Liver (tissue), 9 donors: Measurements from ENCODE around the gene GPC3. TPM values are rescaled to one million over a fixed set of nuclear protein-coding genes. Genes with fewer than 3 reads are reported as not detected.

Experiments used
- DNase-seq: peaks from one replicate; pipeline ENCODE4 v3.0.0-alpha.2; 2017; ENCODE audit warnings: low spot score
- H3K27ac ChIP-seq, 2 donors: one replicate each; pipeline ENCODE4 v1.7.0; 2013; ENCODE audit warnings: inconsistent platforms in 2 of 2, low read length in 2 of 2, control low read depth in 1 of 2, low read depth in 1 of 2, mild to moderate bottlenecking in 1 of 2
- H3K27me3 ChIP-seq, 4 donors: one replicate each; pipeline versions ENCODE4 v1.6.1 to v1.7.0; 2013; ENCODE audit warnings: low read length in 3 of 4, inconsistent platforms in 1 of 4, mild to moderate bottlenecking in 1 of 4, moderate library complexity in 1 of 4; ENCODE audit not compliant: control insufficient read depth in 4 of 4, insufficient read depth in 4 of 4
- H3K36me3 ChIP-seq, 4 donors: one replicate each; pipeline versions ENCODE4 v1.6.1 to v1.7.0; 2013; ENCODE audit warnings: low read length in 3 of 4, mild to moderate bottlenecking in 3 of 4, low read depth in 1 of 4, moderate library complexity in 1 of 4; ENCODE audit not compliant: control insufficient read depth in 4 of 4, insufficient read depth in 3 of 4
- H3K4me1 ChIP-seq, 4 donors: one replicate each; pipeline versions ENCODE4 v1.6.1 to v1.7.0; 2013; ENCODE audit warnings: low read length in 3 of 4, mild to moderate bottlenecking in 3 of 4, moderate library complexity in 1 of 4; ENCODE audit not compliant: control insufficient read depth in 4 of 4, insufficient read depth in 4 of 4
- H3K4me3 ChIP-seq, 3 donors: one replicate each; pipeline versions ENCODE4 v1.6.1 to v1.7.0; 2013; ENCODE audit warnings: low read length in 3 of 3, control low read depth in 1 of 3, low read depth in 1 of 3, mild to moderate bottlenecking in 1 of 3
- H3K9ac ChIP-seq, 2 donors: one replicate each; pipeline ENCODE4 v1.7.0; 2013; ENCODE audit warnings: low read length in 2 of 2, mild to moderate bottlenecking in 2 of 2, moderate library complexity in 2 of 2, control low read depth in 1 of 2, low read depth in 1 of 2
- H3K9me3 ChIP-seq, 4 donors: one replicate each; pipeline versions ENCODE4 v1.6.1 to v1.7.0; 2013; ENCODE audit warnings: low read length in 3 of 4; ENCODE audit not compliant: control insufficient read depth in 4 of 4
- EGR1 ChIP-seq, 2 donors: IDR thresholded peaks; 2 replicates each; pipeline ENCODE4 v1.6.1; 2016 to 2018; ENCODE audit warnings: antibody characterized with exemption in 2 of 2, low read depth in 2 of 2
- GABPA ChIP-seq, 2 donors: IDR thresholded peaks in 1 of 2; conservative IDR thresholded peaks in 1 of 2; 2 replicates each; pipeline ENCODE4 v1.6.1; 2016; ENCODE audit warnings: antibody characterized with exemption in 2 of 2, mild to moderate bottlenecking in 1 of 2, moderate library complexity in 1 of 2
- HNF4A ChIP-seq, 2 donors: conservative IDR thresholded peaks; 2 replicates each; pipeline ENCODE4 v1.6.1; 2016; ENCODE audit warnings: antibody characterized with exemption in 2 of 2, mild to moderate bottlenecking in 2 of 2
- HNF4G ChIP-seq: IDR thresholded peaks from 2 replicates; pipeline ENCODE4 v1.6.1; 2016; ENCODE audit warnings: antibody characterized with exemption
- JUND ChIP-seq, 2 donors: IDR thresholded peaks; 2 replicates each; pipeline ENCODE4 v1.6.1; 2016; ENCODE audit warnings: antibody characterized with exemption in 2 of 2
- NR2F2 ChIP-seq: IDR thresholded peaks from 2 replicates; pipeline ENCODE4 v1.6.1; 2016; ENCODE audit warnings: antibody characterized with exemption
- RAD21 ChIP-seq, 2 donors: IDR thresholded peaks; 2 replicates each; pipeline ENCODE4 v1.6.1; 2016; ENCODE audit warnings: antibody characterized with exemption in 2 of 2, mild to moderate bottlenecking in 2 of 2
- RXRA ChIP-seq, 2 donors: IDR thresholded peaks; 2 replicates each; pipeline ENCODE4 v1.6.1; 2017 to 2018; ENCODE audit warnings: antibody characterized with exemption in 2 of 2, mild to moderate bottlenecking in 1 of 2
- SP1 ChIP-seq: IDR thresholded peaks from 2 replicates; pipeline ENCODE4 v1.6.1; 2018; ENCODE audit warnings: antibody characterized with exemption, mild to moderate bottlenecking
- TAF1 ChIP-seq: conservative IDR thresholded peaks from 2 replicates; pipeline ENCODE4 v1.6.1; 2016; ENCODE audit warnings: antibody characterized with exemption, mild to moderate bottlenecking
- YY1 ChIP-seq: IDR thresholded peaks from 2 replicates; pipeline ENCODE4 v1.6.1; 2016; ENCODE audit warnings: antibody characterized with exemption, mild to moderate bottlenecking
- WGBS: extraction: QIAGEN DNeasy Blood & Tissue Kit; methylation state at CpG from one replicate; pipeline ENCODE4 v1.1.7; 2013; 5-methylcytosine and 5-hydroxymethylcytosine counted together
- polyA plus RNA-seq, 2 donors: library from polyadenylated mRNA; stranded (reverse) in 1 of 2; unstranded in 1 of 2; fragments of 200-250 nt in 1 of 2; fragments of >200 nt in 1 of 2; fragmentation: Nextera tagmentation in 1 of 2; extraction: Ambion mirVana in 1 of 2; gene quantifications; one replicate each; pipeline versions ENCODE4 v1.2.1 to v1.2.3, GENCODE V29; 2013 to 2015
- total RNA-seq, 2 donors: library from RNA; depleted of rRNA; stranded (reverse); fragments of >200 nt; gene quantifications; one replicate each; pipeline ENCODE4 v1.2.3, GENCODE V29; 2014
- TF ChIP-seq, protein P1 (sequence below): IDR thresholded peaks from 2 replicates; pipeline ENCODE4 v1.6.1; 2016; ENCODE audit warnings: antibody characterized with exemption
- TF ChIP-seq, protein P2 (sequence below): IDR thresholded peaks from 2 replicates; pipeline ENCODE4 v1.6.1; 2016; ENCODE audit warnings: antibody characterized with exemption
- TF ChIP-seq, protein P3 (sequence below): IDR thresholded peaks from 2 replicates; pipeline ENCODE4 v1.6.1; 2016; ENCODE audit warnings: antibody characterized with exemption
- TF ChIP-seq, protein P4 (sequence below): fragments of 150-350 bp; IDR thresholded peaks from 2 replicates; pipeline ENCODE4 v1.5.1; 2017; ENCODE audit warnings: improper control_type of control experiment, low read depth, low read length; ENCODE audit not compliant: missing input control
- donor health status: healthy.
- donor health status: healthy.
- donor health status: healthy.
- donor health status: healthy.
- donor health status: healthy.

GPC3 gene
- total and polyA plus RNA-seq, 4 donors = 0.40 to 1,133 (median 1.5) TPM

DNA sequence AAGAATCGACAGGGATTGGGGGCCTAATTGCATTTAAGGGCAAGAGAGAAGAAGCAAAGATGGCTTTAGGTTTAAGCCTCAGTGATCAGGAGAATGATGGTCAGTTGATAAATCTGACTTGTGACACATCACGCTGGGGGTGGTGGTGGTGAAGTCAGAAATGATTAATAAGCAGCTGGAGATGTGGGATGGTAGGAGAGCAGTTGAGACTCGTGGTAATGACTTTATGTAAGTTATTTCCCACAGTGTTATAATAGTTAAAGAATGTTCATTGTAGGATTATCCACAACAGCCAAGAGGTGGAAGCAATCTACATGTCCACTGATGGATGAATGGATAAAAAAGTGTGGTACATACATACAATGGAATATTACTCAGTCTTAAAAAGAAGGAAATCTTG is 391.2 kb downstream of the GPC3 start:
- no peak for DNase-seq
- Histone ChIP-seq H3K9me3 (no peaks in the 10 kb centered on the region), H3K9ac (no peak overlapping the region), H3K36me3 (no peaks in the 10 kb centered on the region), H3K4me1 (no peaks in the 10 kb centered on the region), H3K27me3 (no peaks in the 10 kb centered on the region), H3K27ac (no peak overlapping the region), H3K4me3 (no peak overlapping the region)
- TF ChIP-seq HNF4G = no peak
- no peak for TF ChIP-seq NR2F2
- no peak for TF ChIP-seq EGR1 (IDR thresholded peaks at IDR 0.05; ENCODE audit: low read depth in 2 of 2)
- no peak for TF ChIP-seq GABPA (IDR thresholded peaks at IDR 0.05 in 1 of 2, conservative IDR thresholded peaks at IDR 0.05 in 1 of 2)
- TF ChIP-seq JUND (IDR thresholded peaks at IDR 0.05) = no peak
- no peak for TF ChIP-seq YY1
- TF ChIP-seq, protein P1, sequence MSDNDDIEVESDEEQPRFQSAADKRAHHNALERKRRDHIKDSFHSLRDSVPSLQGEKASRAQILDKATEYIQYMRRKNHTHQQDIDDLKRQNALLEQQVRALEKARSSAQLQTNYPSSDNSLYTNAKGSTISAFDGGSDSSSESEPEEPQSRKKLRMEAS = no peak
- TF ChIP-seq HNF4A (conservative IDR thresholded peaks at IDR 0.05) = no peak
- TF ChIP-seq, protein P2, sequence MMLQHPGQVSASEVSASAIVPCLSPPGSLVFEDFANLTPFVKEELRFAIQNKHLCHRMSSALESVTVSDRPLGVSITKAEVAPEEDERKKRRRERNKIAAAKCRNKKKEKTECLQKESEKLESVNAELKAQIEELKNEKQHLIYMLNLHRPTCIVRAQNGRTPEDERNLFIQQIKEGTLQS = no peak
- no peak for TF ChIP-seq RXRA (IDR thresholded peaks at IDR 0.05)
- TF ChIP-seq RAD21 (IDR thresholded peaks at IDR 0.05) = no peak
- 87% methylated on average over 3 of the region's 3 CpGs for WGBS

DNA sequence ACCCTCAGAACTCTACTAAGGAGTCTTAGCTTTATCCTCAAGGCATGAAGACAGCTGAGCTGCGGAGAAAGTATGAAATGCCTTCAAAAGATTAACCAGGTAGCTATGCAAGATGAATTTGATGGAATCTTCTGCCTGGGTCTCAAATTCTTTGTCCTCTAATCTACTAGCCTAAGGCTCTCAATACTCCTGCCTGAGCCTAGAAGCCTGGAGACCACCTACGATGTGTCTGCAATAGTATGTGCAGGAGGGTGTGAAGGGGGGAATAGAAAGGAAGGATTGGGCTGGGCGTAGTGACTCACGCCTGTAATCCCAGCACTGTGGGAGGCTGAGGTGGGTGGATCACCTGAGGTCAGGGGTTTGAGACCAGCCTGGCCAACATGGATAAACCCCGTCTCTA is 391.9 kb downstream of the GPC3 start:
- H3K9ac ChIP-seq = no peak overlapping the region
- H3K36me3 ChIP-seq = no peaks in the 10 kb centered on the region
- H3K4me3 ChIP-seq = no peak overlapping the region
- TF ChIP-seq, protein P2 = no peak
- no peak for TF ChIP-seq JUND (IDR thresholded peaks at IDR 0.05)
- TF ChIP-seq, protein P3, sequence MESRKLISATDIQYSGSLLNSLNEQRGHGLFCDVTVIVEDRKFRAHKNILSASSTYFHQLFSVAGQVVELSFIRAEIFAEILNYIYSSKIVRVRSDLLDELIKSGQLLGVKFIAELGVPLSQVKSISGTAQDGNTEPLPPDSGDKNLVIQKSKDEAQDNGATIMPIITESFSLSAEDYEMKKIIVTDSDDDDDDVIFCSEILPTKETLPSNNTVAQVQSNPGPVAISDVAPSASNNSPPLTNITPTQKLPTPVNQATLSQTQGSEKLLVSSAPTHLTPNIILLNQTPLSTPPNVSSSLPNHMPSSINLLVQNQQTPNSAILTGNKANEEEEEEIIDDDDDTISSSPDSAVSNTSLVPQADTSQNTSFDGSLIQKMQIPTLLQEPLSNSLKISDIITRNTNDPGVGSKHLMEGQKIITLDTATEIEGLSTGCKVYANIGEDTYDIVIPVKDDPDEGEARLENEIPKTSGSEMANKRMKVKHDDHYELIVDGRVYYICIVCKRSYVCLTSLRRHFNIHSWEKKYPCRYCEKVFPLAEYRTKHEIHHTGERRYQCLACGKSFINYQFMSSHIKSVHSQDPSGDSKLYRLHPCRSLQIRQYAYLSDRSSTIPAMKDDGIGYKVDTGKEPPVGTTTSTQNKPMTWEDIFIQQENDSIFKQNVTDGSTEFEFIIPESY = no peak
- TF ChIP-seq, protein P1 = no peak
- TF ChIP-seq HNF4A (conservative IDR thresholded peaks at IDR 0.05) = no peak
- TF ChIP-seq TAF1 = no peak
- no peak for TF ChIP-seq SP1
- TF ChIP-seq HNF4G = no peak
- no peak for TF ChIP-seq RAD21 (IDR thresholded peaks at IDR 0.05)
- TF ChIP-seq NR2F2 = no peak
- TF ChIP-seq, protein P4, sequence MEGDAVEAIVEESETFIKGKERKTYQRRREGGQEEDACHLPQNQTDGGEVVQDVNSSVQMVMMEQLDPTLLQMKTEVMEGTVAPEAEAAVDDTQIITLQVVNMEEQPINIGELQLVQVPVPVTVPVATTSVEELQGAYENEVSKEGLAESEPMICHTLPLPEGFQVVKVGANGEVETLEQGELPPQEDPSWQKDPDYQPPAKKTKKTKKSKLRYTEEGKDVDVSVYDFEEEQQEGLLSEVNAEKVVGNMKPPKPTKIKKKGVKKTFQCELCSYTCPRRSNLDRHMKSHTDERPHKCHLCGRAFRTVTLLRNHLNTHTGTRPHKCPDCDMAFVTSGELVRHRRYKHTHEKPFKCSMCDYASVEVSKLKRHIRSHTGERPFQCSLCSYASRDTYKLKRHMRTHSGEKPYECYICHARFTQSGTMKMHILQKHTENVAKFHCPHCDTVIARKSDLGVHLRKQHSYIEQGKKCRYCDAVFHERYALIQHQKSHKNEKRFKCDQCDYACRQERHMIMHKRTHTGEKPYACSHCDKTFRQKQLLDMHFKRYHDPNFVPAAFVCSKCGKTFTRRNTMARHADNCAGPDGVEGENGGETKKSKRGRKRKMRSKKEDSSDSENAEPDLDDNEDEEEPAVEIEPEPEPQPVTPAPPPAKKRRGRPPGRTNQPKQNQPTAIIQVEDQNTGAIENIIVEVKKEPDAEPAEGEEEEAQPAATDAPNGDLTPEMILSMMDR = no peak
- 93% methylated on average over 5 of the region's 5 CpGs for WGBS
- H3K9me3 ChIP-seq = no peaks in the 10 kb centered on the region
- DNase-seq = no peak
- no peaks in the 10 kb centered on the region for H3K27me3 ChIP-seq
- no peak overlapping the region for H3K27ac ChIP-seq
- H3K4me1 ChIP-seq = no peaks in the 10 kb centered on the region
